Coronary artery (tissue), 2 donors: ENCODE results near the gene PIR.

Experiments
- DNase-seq: peaks from one replicate; pipeline ENCODE4 v3.0.0-alpha.2; 2017; ENCODE audit warnings: low spot score
- H3K27ac ChIP-seq, 2 donors: fragments of 200-600 bp; sonication (generic); one replicate each; pipeline ENCODE4 v1.5.1; 2016 to 2019
- H3K4me3 ChIP-seq: fragments of 200-600 bp; sonication (generic); 2 replicates; pipeline ENCODE4 v1.5.1; 2016; ENCODE audit warnings: mild to moderate bottlenecking, moderate library complexity
- TF ChIP-seq, protein P1 (sequence below): fragments of 200-600 bp; sonication (generic); IDR thresholded peaks from one replicate; pipeline ENCODE4 v1.5.1; 2019; ENCODE audit warnings: antibody characterized with exemption

Gene PIR

GRCh38 chrX:15398874-15399273 lies 94.3 kb downstream of the PIR start:
- Histone ChIP-seq H3K27ac (no peak overlapping the region), H3K4me3 (no peak overlapping the region)
- TF ChIP-seq, protein P1, sequence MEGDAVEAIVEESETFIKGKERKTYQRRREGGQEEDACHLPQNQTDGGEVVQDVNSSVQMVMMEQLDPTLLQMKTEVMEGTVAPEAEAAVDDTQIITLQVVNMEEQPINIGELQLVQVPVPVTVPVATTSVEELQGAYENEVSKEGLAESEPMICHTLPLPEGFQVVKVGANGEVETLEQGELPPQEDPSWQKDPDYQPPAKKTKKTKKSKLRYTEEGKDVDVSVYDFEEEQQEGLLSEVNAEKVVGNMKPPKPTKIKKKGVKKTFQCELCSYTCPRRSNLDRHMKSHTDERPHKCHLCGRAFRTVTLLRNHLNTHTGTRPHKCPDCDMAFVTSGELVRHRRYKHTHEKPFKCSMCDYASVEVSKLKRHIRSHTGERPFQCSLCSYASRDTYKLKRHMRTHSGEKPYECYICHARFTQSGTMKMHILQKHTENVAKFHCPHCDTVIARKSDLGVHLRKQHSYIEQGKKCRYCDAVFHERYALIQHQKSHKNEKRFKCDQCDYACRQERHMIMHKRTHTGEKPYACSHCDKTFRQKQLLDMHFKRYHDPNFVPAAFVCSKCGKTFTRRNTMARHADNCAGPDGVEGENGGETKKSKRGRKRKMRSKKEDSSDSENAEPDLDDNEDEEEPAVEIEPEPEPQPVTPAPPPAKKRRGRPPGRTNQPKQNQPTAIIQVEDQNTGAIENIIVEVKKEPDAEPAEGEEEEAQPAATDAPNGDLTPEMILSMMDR: no peak
- DNase-seq: no peak

DNA sequence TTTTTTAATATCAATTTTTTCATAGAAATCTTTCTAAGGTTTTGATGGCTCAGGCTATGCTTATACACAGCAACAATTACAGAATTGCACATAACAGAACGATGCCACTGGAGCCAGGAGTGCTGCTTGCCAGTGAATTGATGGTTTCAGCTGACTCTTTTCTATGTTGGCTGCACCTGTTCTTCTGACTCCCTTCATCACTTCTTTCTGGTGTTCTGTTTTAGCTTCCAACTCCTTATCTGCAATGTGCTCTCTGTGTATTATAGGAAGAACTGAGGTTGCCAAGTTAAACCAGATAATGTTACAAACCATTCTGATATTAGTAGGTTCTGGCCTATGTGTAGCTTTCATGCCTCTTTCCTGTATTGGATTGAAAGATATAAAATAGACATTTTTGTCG lies 97.3 kb downstream of the PIR start:
- H3K4me3 ChIP-seq: no peak overlapping the region
- no peak for DNase-seq
- TF ChIP-seq, protein P1: no peak
- no peak overlapping the region for H3K27ac ChIP-seq

- DNase-seq: no peak
- H3K27ac ChIP-seq: no peak overlapping the region
- TF ChIP-seq, protein P1: no peak
- H3K4me3 ChIP-seq: no peak overlapping the region
These were observed 101.3 kb downstream of the PIR start for GRCh38 chrX:15391850-15392249.

- H3K27ac ChIP-seq: no peak within 1 kb of the TSS
- no peak for DNase-seq
- TF ChIP-seq, protein P1: no peak
- no peak within 1 kb of the TSS for H3K4me3 ChIP-seq
These were observed 108.8 kb downstream of the PIR start, which contains the start of gene VEGFD for GRCh38 chrX:15384304-15384703. TSS of gene VEGFD (minus strand) at chrX:15384413. CDS start at chrX:15383946, 467 bp downstream.

- TF ChIP-seq, protein P1: no peak
- no peak for DNase-seq
- H3K27ac ChIP-seq: no peak overlapping the region
- no peak overlapping the region for H3K4me3 ChIP-seq
These were observed 110.3 kb downstream of the PIR start for GRCh38 chrX:15382813-15383212.

- Histone ChIP-seq H3K4me3 (no peak overlapping the region), H3K27ac (no peak overlapping the region)
- no peak for DNase-seq
- TF ChIP-seq, protein P1: no peak
These were observed 116.2 kb downstream of the PIR start for GRCh38 chrX:15376956-15377355.

DNA sequence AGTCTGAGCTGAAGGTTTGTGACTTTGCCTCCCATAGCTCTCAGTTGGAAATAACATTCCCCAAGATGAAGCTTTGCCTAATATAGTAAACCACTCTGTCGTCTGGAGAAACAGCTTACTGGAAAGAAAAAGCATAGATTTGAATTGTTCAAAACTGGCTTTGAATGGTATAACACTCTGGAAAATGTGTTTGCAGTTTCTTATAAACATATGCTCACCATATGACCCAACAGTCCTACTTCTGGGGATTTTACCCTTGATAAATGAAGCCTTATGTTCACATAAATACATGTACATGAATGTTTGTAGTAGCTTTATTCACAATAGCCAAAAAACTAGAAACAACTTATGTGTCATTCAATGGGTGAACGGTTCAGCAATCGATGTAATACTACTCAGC lies 119.2 kb downstream of the PIR start:
- TF ChIP-seq, protein P1: no peak
- no peak overlapping the region for H3K27ac ChIP-seq
- no peak overlapping the region for H3K4me3 ChIP-seq
- no peak for DNase-seq
